ENCODE data around the gene CYTH1.

Gene CYTH1

GRCh38 chr17:78669256-78669974 lies 112.7 kb downstream of the CYTH1 start:
- H3K9me3 ChIP-seq (ENCODE audit: severe bottlenecking): no peaks in the 10 kb centered on the region

GRCh38 chr17:78668847-78669246 lies 113.2 kb downstream of the CYTH1 start:
- Histone ChIP-seq H3K9me3 (ENCODE audit: severe bottlenecking) (no peaks in the 10 kb centered on the region), H3K36me3 (ENCODE audit: low read depth) (peaks cover 8% of the 10 kb centered on the region), H3K4me1 (ENCODE audit: insufficient read depth, poor library complexity, severe bottlenecking) (peaks cover 25% of the 10 kb centered on the region), H3K27ac (ENCODE audit: poor library complexity, severe bottlenecking) (no peak overlapping the region), H3K27me3 (ENCODE audit: insufficient read depth, poor library complexity, severe bottlenecking) (no peaks in the 10 kb centered on the region), H3K4me3 (ENCODE audit: severe bottlenecking) (no peak overlapping the region)
- TF ChIP-seq, protein P1, sequence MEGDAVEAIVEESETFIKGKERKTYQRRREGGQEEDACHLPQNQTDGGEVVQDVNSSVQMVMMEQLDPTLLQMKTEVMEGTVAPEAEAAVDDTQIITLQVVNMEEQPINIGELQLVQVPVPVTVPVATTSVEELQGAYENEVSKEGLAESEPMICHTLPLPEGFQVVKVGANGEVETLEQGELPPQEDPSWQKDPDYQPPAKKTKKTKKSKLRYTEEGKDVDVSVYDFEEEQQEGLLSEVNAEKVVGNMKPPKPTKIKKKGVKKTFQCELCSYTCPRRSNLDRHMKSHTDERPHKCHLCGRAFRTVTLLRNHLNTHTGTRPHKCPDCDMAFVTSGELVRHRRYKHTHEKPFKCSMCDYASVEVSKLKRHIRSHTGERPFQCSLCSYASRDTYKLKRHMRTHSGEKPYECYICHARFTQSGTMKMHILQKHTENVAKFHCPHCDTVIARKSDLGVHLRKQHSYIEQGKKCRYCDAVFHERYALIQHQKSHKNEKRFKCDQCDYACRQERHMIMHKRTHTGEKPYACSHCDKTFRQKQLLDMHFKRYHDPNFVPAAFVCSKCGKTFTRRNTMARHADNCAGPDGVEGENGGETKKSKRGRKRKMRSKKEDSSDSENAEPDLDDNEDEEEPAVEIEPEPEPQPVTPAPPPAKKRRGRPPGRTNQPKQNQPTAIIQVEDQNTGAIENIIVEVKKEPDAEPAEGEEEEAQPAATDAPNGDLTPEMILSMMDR (IDR thresholded peaks at IDR 0.05; ENCODE audit: poor library complexity, severe bottlenecking): no peak
- DNase-seq (ENCODE audit: low spot score) (no peak), ATAC-seq (ENCODE audit: low read depth) (no peak)

More at GRCh38 chr17:78669256-78669974, 112.7 kb downstream of the CYTH1 start:
- Histone ChIP-seq H3K27me3 (ENCODE audit: insufficient read depth, poor library complexity, severe bottlenecking) (no peaks in the 10 kb centered on the region), H3K4me1 (ENCODE audit: insufficient read depth, poor library complexity, severe bottlenecking) (peaks cover 28% of the 10 kb centered on the region), H3K27ac (ENCODE audit: poor library complexity, severe bottlenecking) (no peak overlapping the region), H3K4me3 (ENCODE audit: severe bottlenecking) (no peak overlapping the region), H3K36me3 (ENCODE audit: low read depth) (peaks cover 13% of the 10 kb centered on the region)
- no peak for ATAC-seq (ENCODE audit: low read depth)
- peak; percentile 47 for DNase-seq (ENCODE audit: low spot score)
- TF ChIP-seq, protein P1 (IDR thresholded peaks at IDR 0.05; ENCODE audit: poor library complexity, severe bottlenecking): no peak

DNA sequence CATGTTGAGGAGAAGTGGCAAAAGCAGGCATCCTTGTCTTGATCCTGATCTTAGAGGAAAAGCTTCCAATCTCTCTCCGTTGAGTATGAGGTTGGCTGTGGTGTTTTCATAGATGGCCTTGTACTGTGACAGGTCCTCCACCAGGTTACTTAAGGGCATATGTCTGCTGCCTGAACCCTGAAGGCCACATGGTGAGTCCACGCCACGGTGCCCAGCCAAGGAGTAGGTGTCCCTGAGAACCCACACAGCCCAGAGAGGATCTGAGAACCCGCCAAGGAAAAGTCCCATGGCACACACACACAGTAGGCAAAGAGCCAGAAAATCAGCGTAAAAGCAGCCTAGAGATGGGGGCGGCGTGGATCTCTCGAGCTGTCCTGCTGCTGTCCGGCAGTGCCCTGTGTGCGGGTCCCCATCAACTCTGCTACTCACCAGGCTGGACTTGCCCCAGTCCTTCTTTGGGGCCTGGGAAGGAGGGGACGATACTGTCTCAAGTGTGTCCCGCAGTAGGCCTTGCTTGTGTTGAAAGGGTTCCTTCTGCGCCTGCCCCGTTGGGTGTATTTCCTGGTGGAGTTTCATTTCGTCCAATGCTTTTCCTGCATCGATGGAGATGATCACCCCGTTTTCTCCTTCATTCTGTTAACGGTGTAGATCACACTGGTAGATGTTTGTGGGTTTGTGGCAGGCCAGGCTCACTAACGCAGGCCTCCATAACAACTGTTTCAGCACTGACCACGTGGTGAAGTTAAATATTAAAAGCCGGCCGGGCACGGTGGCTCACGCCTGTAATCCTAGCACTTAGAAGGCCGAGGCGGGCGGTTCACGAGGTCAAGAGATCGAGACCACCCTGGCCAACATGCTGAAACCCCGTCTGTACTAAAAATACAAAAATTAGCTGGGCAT lies 114.1 kb downstream of the CYTH1 start:
- Histone ChIP-seq H3K36me3 (ENCODE audit: low read depth) (no peaks in the 10 kb centered on the region; the same call in 1 of the 2 replicates), H3K9me3 (ENCODE audit: severe bottlenecking) (no peaks in the 10 kb centered on the region), H3K4me1 (ENCODE audit: insufficient read depth, poor library complexity, severe bottlenecking) (peaks cover 21% of the 10 kb centered on the region), H3K4me3 (ENCODE audit: severe bottlenecking) (no peak overlapping the region), H3K27ac (ENCODE audit: poor library complexity, severe bottlenecking) (no peak overlapping the region), H3K27me3 (ENCODE audit: insufficient read depth, poor library complexity, severe bottlenecking) (no peaks in the 10 kb centered on the region)
- ATAC-seq (ENCODE audit: low read depth) (no peak), DNase-seq (ENCODE audit: low spot score) (peak; percentile 45)
- TF ChIP-seq, protein P1 (IDR thresholded peaks at IDR 0.05; ENCODE audit: poor library complexity, severe bottlenecking): no peak

DNA sequence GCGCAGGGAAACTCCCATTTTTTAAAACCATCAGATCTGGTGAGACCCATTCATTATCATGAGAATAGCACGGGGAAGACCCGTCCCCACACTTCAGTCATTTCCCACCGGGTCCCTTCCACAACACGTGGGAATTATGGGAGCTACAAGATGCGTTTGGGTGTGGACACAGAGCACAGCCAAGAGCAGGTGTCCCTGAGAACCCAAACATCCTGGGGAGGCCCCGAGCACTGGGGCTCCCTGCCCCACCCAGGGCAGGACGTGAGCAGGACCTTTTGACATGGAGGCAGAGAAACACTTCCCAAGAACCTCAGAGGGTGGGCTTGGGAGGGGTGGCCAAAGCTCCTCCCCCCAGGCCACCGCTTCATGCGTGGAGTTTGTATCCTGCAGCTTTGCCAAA lies 115.0 kb downstream of the CYTH1 start:
- ATAC-seq (ENCODE audit: low read depth): no peak
- no peaks in the 10 kb centered on the region for H3K9me3 ChIP-seq (ENCODE audit: severe bottlenecking)
- TF ChIP-seq, protein P1 (IDR thresholded peaks at IDR 0.05; ENCODE audit: poor library complexity, severe bottlenecking): no peak
- no peaks in the 10 kb centered on the region for H3K36me3 ChIP-seq (ENCODE audit: low read depth)
- DNase-seq (ENCODE audit: low spot score): no peak
- no peaks in the 10 kb centered on the region for H3K27me3 ChIP-seq (ENCODE audit: insufficient read depth, poor library complexity, severe bottlenecking)
- no peak overlapping the region for H3K27ac ChIP-seq (ENCODE audit: poor library complexity, severe bottlenecking)
- no peak overlapping the region for H3K4me3 ChIP-seq (ENCODE audit: severe bottlenecking)
- peaks cover 17% of the 10 kb centered on the region for H3K4me1 ChIP-seq (ENCODE audit: insufficient read depth, poor library complexity, severe bottlenecking)

Data from RWPE2 (cell line).